Activated naive CD8-positive, alpha-beta T cell treated with anti-CD3 and anti-CD28 coated beads, Interleukin-2, amount 50 U/mL, for 16 hours (primary cell): Measurements from ENCODE around the gene SKP2.

Experiments
- DNase-seq: peaks from one replicate; pipeline ENCODE4 v3.0.0-alpha.2; 2020; ENCODE audit warnings: low read depth, low spot score

SKP2 gene

DNA sequence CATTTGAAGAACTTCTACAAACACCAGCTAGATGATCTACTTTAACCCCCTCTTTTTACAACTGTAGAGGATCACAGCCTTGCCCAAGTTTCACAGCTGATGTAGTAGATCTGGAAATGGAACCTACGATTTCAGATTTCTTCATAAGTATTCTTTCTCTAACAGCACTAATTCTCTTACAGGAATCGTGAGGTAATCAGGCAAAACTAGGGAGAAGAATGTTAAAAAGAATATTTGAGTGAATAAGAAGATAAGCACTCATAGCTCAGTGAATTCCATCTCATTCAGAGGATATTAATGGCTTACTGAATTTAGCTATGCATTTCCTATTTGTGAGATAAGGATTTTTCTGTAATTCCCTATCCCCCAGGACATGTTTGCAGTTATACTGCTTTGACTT is 47.7 kb downstream of the SKP2 start:
- DNase-seq, result no peak

- no peak for DNase-seq
Observed at GRCh38 chr5:36200513-36200912, 48.6 kb downstream of the SKP2 start.

- DNase-seq, result no peak
Observed at GRCh38 chr5:36202521-36202961, 50.6 kb downstream of the SKP2 start.

DNA sequence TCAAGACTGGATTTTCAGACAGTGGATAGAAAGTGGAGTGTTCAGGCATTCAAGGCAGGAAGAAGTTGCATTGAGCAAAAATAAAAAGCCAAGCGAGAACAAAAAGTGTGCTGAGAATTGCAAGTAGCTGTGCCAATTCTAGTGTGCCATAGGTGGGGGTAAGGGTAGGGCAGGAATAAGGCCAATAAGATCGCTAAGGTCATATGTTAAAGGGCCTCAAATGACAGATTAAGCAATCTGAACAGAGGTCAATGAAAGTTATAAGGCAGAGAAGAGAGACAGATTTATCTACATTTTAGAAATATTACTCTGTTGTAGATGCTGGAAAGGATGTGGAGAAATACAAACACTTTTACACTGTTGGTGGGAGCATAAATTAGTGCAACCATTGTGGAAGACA is 53.4 kb downstream of the SKP2 start:
- no peak for DNase-seq

GRCh38 chr5:36206913-36207312 is 55.0 kb downstream of the SKP2 start:
- no peak for DNase-seq

- no peak for DNase-seq
Observed at GRCh38 chr5:36208786-36209185, 56.9 kb downstream of the SKP2 start.

DNA sequence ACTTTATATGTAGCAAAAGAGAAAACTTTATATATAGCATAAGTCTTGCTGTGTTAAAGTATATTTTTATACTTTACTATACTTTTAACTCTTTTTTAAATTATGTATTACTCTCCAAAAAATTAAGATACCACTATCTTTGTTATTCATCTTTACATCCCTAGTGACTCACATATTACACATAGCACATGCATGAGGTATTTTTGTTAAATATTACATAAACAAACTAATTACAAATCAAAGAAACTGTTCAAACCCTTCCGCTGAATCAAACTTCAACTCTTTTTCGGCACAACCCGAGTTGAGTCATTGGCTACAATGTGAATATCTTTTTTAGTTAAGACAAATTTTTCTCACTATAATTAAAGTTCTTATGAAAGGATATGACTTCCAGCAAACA is 57.8 kb downstream of the SKP2 start:
- no peak for DNase-seq

GRCh38 chr5:36214436-36214835 is 62.5 kb downstream of the SKP2 start:
- no peak for DNase-seq

- DNase-seq, result no peak
Observed at GRCh38 chr5:36215910-36216309, 64.0 kb downstream of the SKP2 start.

GRCh38 chr5:36217567-36217966 is 65.7 kb downstream of the SKP2 start:
- DNase-seq, result no peak

DNA sequence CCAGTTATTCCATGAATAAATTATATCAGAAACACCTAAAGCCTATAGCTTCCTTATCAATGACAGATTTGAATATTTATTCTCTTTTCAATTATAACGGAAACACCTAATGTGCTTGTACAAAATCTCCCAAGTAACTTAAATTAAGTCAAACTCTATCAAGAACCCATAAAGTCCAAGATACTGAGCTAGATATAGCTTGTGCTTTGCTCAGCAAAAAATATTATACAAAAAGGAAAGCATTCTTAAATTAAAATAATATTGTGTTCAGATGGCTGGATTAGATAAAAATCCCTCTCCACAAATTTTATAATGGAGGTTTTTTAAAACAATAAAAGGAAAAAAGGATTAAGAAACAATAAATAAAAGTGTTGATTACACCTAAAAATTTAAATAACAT is 66.1 kb downstream of the SKP2 start:
- no peak for DNase-seq

GRCh38 chr5:36222620-36223019 is 70.7 kb downstream of the SKP2 start:
- DNase-seq, result no peak

- DNase-seq, result no peak
Observed at GRCh38 chr5:36227046-36227445, 75.1 kb downstream of the SKP2 start.

- no peak for DNase-seq
Observed at GRCh38 chr5:36228505-36228904, 76.6 kb downstream of the SKP2 start.

DNA sequence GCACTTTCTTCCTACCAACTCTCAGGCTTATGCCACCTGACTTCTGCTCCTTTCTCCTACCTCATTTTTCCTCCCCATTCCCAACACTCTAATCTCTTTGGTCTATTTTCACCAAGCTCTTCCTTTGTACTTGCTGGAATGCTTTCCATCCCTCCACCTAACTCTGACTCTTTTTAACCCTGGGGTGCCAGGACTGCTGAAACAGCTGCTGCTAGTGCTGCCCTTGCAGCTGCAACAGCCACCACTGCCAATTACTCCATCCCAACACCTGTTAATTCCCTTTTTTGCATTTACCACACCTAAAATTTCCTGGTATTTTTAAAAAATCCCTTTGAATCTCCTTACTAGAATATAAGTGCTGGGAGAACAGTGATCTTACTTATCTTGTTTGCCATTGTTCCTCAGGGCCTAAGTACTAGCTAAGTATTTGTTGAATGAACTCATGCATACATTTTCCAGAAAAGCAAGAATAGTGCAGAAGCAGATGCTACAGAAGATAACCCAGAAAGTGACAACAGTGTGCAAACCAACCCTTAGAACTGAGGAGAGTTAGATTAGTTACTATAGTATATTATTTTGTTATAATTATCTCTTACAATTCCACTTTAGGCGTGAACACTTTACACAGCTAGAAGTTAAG is 78.4 kb downstream of the SKP2 start:
- no peak for DNase-seq

GRCh38 chr5:36232533-36232932 is 80.6 kb downstream of the SKP2 start:
- no peak for DNase-seq
